Uterus (tissue), 4 donors: Measurements from ENCODE around the gene ENTREP1. TPM values are rescaled to one million over a fixed set of nuclear protein-coding genes. Genes with fewer than 3 reads are reported as not detected.
"Not testable (repeated sequence)": the region's sequence is repeated elsewhere in the genome, so short reads cannot be mapped to it uniquely, and the experiment has no call there.

Experiments
- DNase-seq, 2 donors: peaks; one replicate each; pipeline ENCODE4 v3.0.0-alpha.2; 2019 to 2020
- H3K27ac ChIP-seq, 2 donors: fragments of 200-600 bp; sonication (generic); 1 replicate in 1 of 2; 2 replicates in 1 of 2; pipeline ENCODE4 v1.5.1; 2016 to 2018
- H3K27me3 ChIP-seq, 2 donors: fragments of 200-600 bp; sonication (generic); one replicate each; pipeline ENCODE4 v1.5.1; 2018 to 2019; ENCODE audit warnings: control low read depth in 1 of 2
- H3K36me3 ChIP-seq, 2 donors: fragments of 200-600 bp; sonication (generic); one replicate each; pipeline ENCODE4 v1.5.1; 2019; ENCODE audit warnings: control low read depth in 1 of 2
- H3K4me1 ChIP-seq, 2 donors: fragments of 200-600 bp; sonication (generic); one replicate each; pipeline ENCODE4 v1.5.1; 2018 to 2019; ENCODE audit warnings: control low read depth in 1 of 2
- H3K4me3 ChIP-seq, 2 donors: fragments of 200-600 bp; sonication (generic); 1 replicate in 1 of 2; 2 replicates in 1 of 2; pipeline ENCODE4 v1.5.1; 2018 to 2019; ENCODE audit warnings: mild to moderate bottlenecking in 1 of 2
- H3K9me3 ChIP-seq, 2 donors: fragments of 200-600 bp; sonication (generic); one replicate each; pipeline ENCODE4 v1.5.1; 2019; ENCODE audit warnings: control low read depth in 1 of 2
- CTCF ChIP-seq, 4 experiments: fragments of 200-600 bp in 2 of 4; fragments of 450-650 bp in 2 of 4; sonication (generic) in 2 of 4; IDR thresholded peaks; one replicate each; pipeline ENCODE4 v1.5.1; 2016 to 2019; ENCODE audit warnings: antibody characterized with exemption in 4 of 4, mild to moderate bottlenecking in 2 of 4, moderate library complexity in 1 of 4
- POLR2A ChIP-seq, 2 donors: fragments of 450-650 bp; IDR thresholded peaks; one replicate each; pipeline ENCODE4 v1.6.1; 2016; ENCODE audit warnings: antibody characterized with exemption in 2 of 2, mild to moderate bottlenecking in 1 of 2, moderate library complexity in 1 of 2
- intact Hi-C: fragments of 100-400 bp; cut with DNase I; formaldehyde crosslinking; loops from one replicate; pipeline ENCODE4 v1.15.1; 2023; ENCODE audit warnings: low total_unique reads
- total RNA-seq, 4 donors: library from RNA; depleted of rRNA in 3 of 4; stranded (reverse); fragments of >200 nt in 3 of 4; gene quantifications; one replicate each; pipeline versions ENCODE4 v1.1.0 to v1.2.4, GENCODE V29; 2014 to 2023
- donor health status: DM: yes; HTN: yes; CAD: no.

ENTREP1 gene
- total RNA-seq, 4 donors from 2014 or later = 0.59 to 12.6 (median 6.9) TPM

DNA sequence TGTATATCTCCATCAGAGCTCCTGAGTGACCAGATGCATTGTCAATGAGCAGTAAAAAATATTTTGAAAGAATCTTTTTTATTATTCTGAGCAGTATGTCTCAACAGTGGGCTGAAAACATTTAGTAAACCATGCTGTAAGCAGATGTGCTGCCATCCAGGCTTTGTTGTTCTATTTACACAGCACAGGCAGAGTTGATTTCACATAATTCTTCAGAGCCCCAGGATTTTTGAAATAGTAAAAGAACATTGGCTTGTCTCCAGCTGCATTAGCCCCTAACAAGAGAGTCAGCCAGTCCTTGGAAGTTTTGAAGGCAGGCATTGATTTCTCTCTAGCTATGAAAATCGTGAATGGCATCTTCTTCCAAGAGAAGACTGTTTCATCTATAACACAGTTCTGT lies 25.2 kb upstream of the ENTREP1 start:
- H3K27ac ChIP-seq = no peak overlapping the region
- intact Hi-C loops = no loop called here
- H3K9me3 ChIP-seq = no peaks in the 10 kb centered on the region

GRCh38 chr9:69303331-69303730 lies 21.7 kb upstream of the ENTREP1 start:
- Histone ChIP-seq H3K9me3 (no peaks in the 10 kb centered on the region), H3K27me3 (no peaks in the 10 kb centered on the region), H3K4me1 (no peaks in the 10 kb centered on the region), H3K36me3 (no peaks in the 10 kb centered on the region), H3K4me3 (no peak overlapping the region), H3K27ac (no peak overlapping the region)
- no peak for DNase-seq
- intact Hi-C loops = no loop called here
- TF ChIP-seq CTCF (IDR thresholded peaks at IDR 0.05) (no peak), POLR2A (IDR thresholded peaks at IDR 0.05) (no peak)

More for the DNA sequence above, 25.2 kb upstream of the ENTREP1 start:
- TF ChIP-seq POLR2A (IDR thresholded peaks at IDR 0.05) (no peak), CTCF (IDR thresholded peaks at IDR 0.05) (no peak)
- Histone ChIP-seq H3K4me1 (no peaks in the 10 kb centered on the region), H3K4me3 (no peak overlapping the region), H3K27me3 (no peaks in the 10 kb centered on the region), H3K36me3 (no peaks in the 10 kb centered on the region)
- DNase-seq = no peak

DNA sequence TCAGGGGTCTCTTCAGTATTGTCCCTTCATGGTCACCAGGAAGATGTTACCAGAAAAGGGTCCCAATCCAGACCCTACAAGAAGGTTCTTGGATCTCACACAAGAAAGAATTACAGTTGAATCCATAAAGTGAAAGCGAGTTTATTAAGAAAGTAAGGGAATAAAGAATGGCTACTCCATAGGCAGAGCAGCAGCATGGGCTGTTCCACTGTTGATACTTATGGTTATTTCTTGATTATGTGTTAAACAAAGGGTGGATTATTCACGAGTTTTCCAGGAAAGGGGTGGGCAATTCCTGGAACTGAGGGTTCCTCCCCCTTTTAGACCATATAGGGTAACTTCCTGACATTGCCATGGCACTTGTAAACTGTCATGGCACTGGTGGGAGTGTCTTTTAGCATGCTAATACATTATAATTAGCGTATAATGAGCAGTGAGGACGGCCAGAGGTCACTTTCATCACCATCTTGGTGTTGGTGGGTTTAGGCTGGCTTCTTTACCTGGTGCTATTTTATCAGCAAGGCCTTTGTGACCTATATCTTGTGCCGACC lies 18.0 kb upstream of the ENTREP1 start:
- H3K27me3 ChIP-seq, H3K4me3 ChIP-seq, H3K4me1 ChIP-seq, DNase-seq, intact Hi-C loops, H3K36me3 ChIP-seq, H3K9me3 ChIP-seq, H3K27ac ChIP-seq: not testable (repeated sequence)

GRCh38 chr9:69307446-69308205 lies 17.4 kb upstream of the ENTREP1 start:
- Histone ChIP-seq H3K27ac (no peak overlapping the region), H3K4me3 (no peak overlapping the region), H3K9me3 (no peaks in the 10 kb centered on the region), H3K36me3 (no peaks in the 10 kb centered on the region), H3K27me3 (no peaks in the 10 kb centered on the region), H3K4me1 (no peaks in the 10 kb centered on the region)
- DNase-seq = no peak
- TF ChIP-seq POLR2A (IDR thresholded peaks at IDR 0.05) (no peak), CTCF (IDR thresholded peaks at IDR 0.05) (no peak)
- intact Hi-C loops = no loop called here

GRCh38 chr9:69308206-69308931 lies 16.6 kb upstream of the ENTREP1 start:
- no peaks in the 10 kb centered on the region for H3K9me3 ChIP-seq
- TF ChIP-seq POLR2A (IDR thresholded peaks at IDR 0.05) (no peak), CTCF (IDR thresholded peaks at IDR 0.05) (no peak)
- intact Hi-C loops = no loop called here
- no peak overlapping the region for H3K27ac ChIP-seq
- no peaks in the 10 kb centered on the region for H3K36me3 ChIP-seq
- no peak overlapping the region for H3K4me3 ChIP-seq
- H3K4me1 ChIP-seq = no peaks in the 10 kb centered on the region
- no peaks in the 10 kb centered on the region for H3K27me3 ChIP-seq
- no peak for DNase-seq
